Measurements from ENCODE around the gene TACR1. TPM values are rescaled to one million over a fixed set of nuclear protein-coding genes. Genes with fewer than 3 reads are reported as not detected.

Gene TACR1
- total RNA-seq, 1 experiment from 2014 or later, result not detected

- Histone ChIP-seq H3K9me3 (ENCODE audit: insufficient read depth, low read depth) (no peaks in the 10 kb centered on the region), H3K79me2 (ENCODE audit: low read depth) (no peaks in the 10 kb centered on the region), H3F3A (ENCODE audit: insufficient read depth, low read depth) (no peaks in the 10 kb centered on the region), H3K36me3 (ENCODE audit: low read depth) (no peaks in the 10 kb centered on the region), H2AFZ (no peak overlapping the region), H3K27me3 (ENCODE audit: insufficient read depth, low read depth) (no peaks in the 10 kb centered on the region), H3K4me3 (no peak overlapping the region), H3K27ac (no peak overlapping the region), H3K4me1 (replicated peaks; ENCODE audit: insufficient read depth) (no peaks in the 10 kb centered on the region), H3K9me2 (ENCODE audit: insufficient read depth) (no peaks in the 10 kb centered on the region), H4K20me1 (ENCODE audit: insufficient read depth) (no peaks in the 10 kb centered on the region), H3K4me2 (no peak overlapping the region)
- ChIA-PET POLR2A (ENCODE audit: unreplicated experiment) (no interaction called here), CTCF (no interaction called here)
- DNase-seq, result no peak
- no TSS peak for BruUV-seq (replicated peaks)
- intact Hi-C loops (cut with micrococcal nuclease; ENCODE audit: unreplicated experiment), result no loop called here
- no peak for TF ChIP-seq EZH2 (IDR thresholded peaks at IDR 0.05; ENCODE audit: low read depth)
- TF ChIP-seq, protein P1, sequence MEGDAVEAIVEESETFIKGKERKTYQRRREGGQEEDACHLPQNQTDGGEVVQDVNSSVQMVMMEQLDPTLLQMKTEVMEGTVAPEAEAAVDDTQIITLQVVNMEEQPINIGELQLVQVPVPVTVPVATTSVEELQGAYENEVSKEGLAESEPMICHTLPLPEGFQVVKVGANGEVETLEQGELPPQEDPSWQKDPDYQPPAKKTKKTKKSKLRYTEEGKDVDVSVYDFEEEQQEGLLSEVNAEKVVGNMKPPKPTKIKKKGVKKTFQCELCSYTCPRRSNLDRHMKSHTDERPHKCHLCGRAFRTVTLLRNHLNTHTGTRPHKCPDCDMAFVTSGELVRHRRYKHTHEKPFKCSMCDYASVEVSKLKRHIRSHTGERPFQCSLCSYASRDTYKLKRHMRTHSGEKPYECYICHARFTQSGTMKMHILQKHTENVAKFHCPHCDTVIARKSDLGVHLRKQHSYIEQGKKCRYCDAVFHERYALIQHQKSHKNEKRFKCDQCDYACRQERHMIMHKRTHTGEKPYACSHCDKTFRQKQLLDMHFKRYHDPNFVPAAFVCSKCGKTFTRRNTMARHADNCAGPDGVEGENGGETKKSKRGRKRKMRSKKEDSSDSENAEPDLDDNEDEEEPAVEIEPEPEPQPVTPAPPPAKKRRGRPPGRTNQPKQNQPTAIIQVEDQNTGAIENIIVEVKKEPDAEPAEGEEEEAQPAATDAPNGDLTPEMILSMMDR (conservative IDR thresholded peaks at IDR 0.05), result no peak
Observed at GRCh38 chr2:75021672-75022071, 177.6 kb downstream of the TACR1 start.

DNA sequence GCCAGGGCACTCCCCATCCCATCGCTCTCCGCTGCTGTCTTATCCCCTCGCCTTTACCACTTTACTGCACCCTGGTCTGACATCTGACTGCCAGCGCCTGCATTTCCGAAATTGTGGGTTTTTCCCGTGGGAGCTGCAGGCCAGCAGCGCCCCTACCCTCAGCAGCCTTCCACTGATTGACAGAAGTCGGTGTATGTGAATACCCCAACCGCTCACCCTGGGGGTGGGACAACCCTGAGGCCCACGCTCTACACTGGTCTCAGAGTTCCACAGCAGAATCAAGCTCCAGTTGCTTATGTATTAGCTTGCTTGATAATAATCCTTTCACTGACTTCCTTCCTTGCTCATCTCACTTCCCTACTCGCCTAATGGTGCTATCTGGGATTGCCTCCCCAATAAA lies 178.8 kb downstream of the TACR1 start:
- no peak for DNase-seq
- intact Hi-C loops (cut with micrococcal nuclease; ENCODE audit: unreplicated experiment), result no loop called here
- BruUV-seq (replicated peaks), result no TSS peak
- no peaks in the 10 kb centered on the region for H3K4me1 ChIP-seq (replicated peaks; ENCODE audit: insufficient read depth)
- H3K36me3 ChIP-seq (ENCODE audit: low read depth), result no peaks in the 10 kb centered on the region
- no peak overlapping the region for H3K27ac ChIP-seq
- H3K4me2 ChIP-seq, result no peak overlapping the region
- H3F3A ChIP-seq (ENCODE audit: insufficient read depth, low read depth), result no peaks in the 10 kb centered on the region
- H3K9me3 ChIP-seq (ENCODE audit: insufficient read depth, low read depth), result peaks cover 3% of the 10 kb centered on the region; the same call in 1 of the 2 replicates
- H4K20me1 ChIP-seq (ENCODE audit: insufficient read depth), result no peaks in the 10 kb centered on the region
- POLR2A ChIA-PET (ENCODE audit: unreplicated experiment), result no interaction called here
- CTCF ChIA-PET, result no interaction called here
- H3K79me2 ChIP-seq (ENCODE audit: low read depth), result no peaks in the 10 kb centered on the region
- H3K4me3 ChIP-seq, result no peak overlapping the region
- no peaks in the 10 kb centered on the region for H3K9me2 ChIP-seq (ENCODE audit: insufficient read depth)
- H2AFZ ChIP-seq, result no peak overlapping the region
- TF ChIP-seq EZH2 (IDR thresholded peaks at IDR 0.05; ENCODE audit: low read depth), result no peak
- TF ChIP-seq, protein P1 (conservative IDR thresholded peaks at IDR 0.05), result no peak
- no peaks in the 10 kb centered on the region for H3K27me3 ChIP-seq (ENCODE audit: insufficient read depth, low read depth)

DNA sequence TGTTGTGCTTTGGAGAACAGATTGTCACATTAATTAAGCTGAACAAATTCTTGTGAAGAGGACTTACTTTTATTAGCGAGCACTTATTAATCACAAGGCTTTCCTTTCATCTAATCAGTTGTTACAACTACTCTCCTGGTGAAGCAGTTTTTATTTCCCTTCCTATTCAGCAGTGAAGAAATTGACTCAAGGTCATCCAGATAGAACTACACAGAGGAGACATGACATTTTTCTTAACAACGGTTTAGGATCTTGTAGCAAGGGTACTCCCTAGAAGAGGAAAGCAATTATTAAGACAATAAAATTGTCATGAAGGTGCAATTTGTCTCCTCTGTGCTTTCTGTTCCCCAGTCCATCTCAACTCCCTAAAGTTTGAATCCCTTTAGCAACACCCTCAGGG lies 179.5 kb downstream of the TACR1 start:
- CTCF ChIA-PET, result no interaction called here
- intact Hi-C loops (cut with micrococcal nuclease; ENCODE audit: unreplicated experiment), result no loop called here
- no peak overlapping the region for H2AFZ ChIP-seq
- H3K9me3 ChIP-seq (ENCODE audit: insufficient read depth, low read depth), result peaks cover 3% of the 10 kb centered on the region; the same call in 1 of the 2 replicates
- no peaks in the 10 kb centered on the region for H3K79me2 ChIP-seq (ENCODE audit: low read depth)
- H3K36me3 ChIP-seq (ENCODE audit: low read depth), result no peaks in the 10 kb centered on the region
- no peak for DNase-seq
- no peak overlapping the region for H3K4me2 ChIP-seq
- H3K4me3 ChIP-seq, result no peak overlapping the region
- TF ChIP-seq, protein P1 (conservative IDR thresholded peaks at IDR 0.05), result no peak
- TF ChIP-seq EZH2 (IDR thresholded peaks at IDR 0.05; ENCODE audit: low read depth), result no peak
- no peaks in the 10 kb centered on the region for H3K9me2 ChIP-seq (ENCODE audit: insufficient read depth)
- no TSS peak for BruUV-seq (replicated peaks)
- no peak overlapping the region for H3K27ac ChIP-seq
- POLR2A ChIA-PET (ENCODE audit: unreplicated experiment), result no interaction called here
- H3K4me1 ChIP-seq (replicated peaks; ENCODE audit: insufficient read depth), result no peaks in the 10 kb centered on the region
- no peaks in the 10 kb centered on the region for H4K20me1 ChIP-seq (ENCODE audit: insufficient read depth)
- no peaks in the 10 kb centered on the region for H3K27me3 ChIP-seq (ENCODE audit: insufficient read depth, low read depth)
- no peaks in the 10 kb centered on the region for H3F3A ChIP-seq (ENCODE audit: insufficient read depth, low read depth)
